Ramos (cell line): ENCODE results near the gene MPDZ.

Experiments used
- in situ Hi-C: fragments of 300-500 bp; cut with MboI; formaldehyde crosslinking; loops from one replicate; pipeline ENCODE4 v1.14.3; 2022; ENCODE audit warnings: low sequenced_read_pairs; ENCODE audit not compliant: unreplicated experiment

Gene MPDZ, protein sequence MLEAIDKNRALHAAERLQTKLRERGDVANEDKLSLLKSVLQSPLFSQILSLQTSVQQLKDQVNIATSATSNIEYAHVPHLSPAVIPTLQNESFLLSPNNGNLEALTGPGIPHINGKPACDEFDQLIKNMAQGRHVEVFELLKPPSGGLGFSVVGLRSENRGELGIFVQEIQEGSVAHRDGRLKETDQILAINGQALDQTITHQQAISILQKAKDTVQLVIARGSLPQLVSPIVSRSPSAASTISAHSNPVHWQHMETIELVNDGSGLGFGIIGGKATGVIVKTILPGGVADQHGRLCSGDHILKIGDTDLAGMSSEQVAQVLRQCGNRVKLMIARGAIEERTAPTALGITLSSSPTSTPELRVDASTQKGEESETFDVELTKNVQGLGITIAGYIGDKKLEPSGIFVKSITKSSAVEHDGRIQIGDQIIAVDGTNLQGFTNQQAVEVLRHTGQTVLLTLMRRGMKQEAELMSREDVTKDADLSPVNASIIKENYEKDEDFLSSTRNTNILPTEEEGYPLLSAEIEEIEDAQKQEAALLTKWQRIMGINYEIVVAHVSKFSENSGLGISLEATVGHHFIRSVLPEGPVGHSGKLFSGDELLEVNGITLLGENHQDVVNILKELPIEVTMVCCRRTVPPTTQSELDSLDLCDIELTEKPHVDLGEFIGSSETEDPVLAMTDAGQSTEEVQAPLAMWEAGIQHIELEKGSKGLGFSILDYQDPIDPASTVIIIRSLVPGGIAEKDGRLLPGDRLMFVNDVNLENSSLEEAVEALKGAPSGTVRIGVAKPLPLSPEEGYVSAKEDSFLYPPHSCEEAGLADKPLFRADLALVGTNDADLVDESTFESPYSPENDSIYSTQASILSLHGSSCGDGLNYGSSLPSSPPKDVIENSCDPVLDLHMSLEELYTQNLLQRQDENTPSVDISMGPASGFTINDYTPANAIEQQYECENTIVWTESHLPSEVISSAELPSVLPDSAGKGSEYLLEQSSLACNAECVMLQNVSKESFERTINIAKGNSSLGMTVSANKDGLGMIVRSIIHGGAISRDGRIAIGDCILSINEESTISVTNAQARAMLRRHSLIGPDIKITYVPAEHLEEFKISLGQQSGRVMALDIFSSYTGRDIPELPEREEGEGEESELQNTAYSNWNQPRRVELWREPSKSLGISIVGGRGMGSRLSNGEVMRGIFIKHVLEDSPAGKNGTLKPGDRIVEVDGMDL (N-terminal part only)

DNA sequence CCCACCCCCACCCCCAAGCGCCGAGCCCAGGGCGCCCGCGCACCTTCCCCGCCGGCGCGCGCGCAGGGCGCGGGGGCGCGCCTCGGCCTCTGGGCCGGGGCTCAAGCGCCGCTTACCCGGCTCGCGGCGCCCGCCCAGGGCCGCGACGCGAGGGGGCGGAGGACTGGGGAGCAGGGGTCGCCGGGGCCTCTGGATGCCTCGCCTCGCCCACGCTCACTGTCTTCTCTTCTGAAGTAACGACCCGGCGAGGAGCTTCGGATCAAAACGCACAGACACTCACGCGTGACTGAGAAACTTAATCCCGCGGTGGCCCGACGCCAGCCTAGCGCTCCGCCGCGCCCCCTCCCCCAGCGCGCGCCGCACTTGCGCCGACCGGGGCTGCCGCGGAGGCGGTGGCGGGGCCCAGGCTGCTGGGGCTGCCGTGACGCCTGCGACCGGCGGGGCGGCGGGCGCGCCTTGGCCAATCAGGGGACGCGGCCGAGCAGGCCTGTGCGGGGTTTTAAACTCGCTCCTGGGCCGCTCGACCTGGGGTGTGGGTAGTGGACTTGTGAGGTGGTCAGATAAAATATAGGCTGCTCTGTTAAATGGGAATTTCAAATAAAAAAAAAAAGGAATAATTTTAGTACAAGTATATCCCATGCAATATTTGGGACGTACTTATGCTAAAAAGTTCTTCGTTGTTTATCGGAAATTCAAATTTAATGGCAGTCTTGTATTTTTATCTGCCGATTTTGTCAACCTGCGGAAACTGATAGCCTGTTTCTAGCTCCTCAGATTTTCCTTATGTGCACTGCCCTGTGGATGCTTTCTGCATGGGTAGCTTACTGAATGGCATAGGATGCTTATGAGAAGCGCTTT, at the start of gene MPDZ:
Gene MPDZ, minus strand, starts transcription at position 409 of the 858 bp plus-strand sequence. CDS start 29,377 bp downstream, outside the sequence.
- in situ Hi-C loops = no loop called here

DNA sequence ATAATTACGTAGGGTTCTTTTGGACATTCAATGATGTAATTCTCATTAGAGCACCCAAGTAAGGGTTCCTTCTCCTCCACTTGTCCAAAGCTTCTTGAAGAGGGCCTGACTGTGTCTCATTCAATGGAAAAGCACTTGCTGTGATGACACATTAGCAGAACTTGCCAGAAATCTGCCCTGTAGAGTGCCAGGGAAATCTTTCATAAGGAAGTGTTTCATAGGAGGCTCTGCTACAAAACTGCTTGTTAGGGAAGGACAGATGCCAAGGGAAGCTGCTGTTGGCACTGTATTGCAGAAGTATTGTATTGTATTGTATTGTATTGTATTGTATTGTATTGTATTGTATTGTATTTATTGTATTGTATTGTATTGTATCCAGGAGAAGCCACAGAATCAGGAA, 45.5 kb upstream of the MPDZ start:
- in situ Hi-C loops = no loop called here

DNA sequence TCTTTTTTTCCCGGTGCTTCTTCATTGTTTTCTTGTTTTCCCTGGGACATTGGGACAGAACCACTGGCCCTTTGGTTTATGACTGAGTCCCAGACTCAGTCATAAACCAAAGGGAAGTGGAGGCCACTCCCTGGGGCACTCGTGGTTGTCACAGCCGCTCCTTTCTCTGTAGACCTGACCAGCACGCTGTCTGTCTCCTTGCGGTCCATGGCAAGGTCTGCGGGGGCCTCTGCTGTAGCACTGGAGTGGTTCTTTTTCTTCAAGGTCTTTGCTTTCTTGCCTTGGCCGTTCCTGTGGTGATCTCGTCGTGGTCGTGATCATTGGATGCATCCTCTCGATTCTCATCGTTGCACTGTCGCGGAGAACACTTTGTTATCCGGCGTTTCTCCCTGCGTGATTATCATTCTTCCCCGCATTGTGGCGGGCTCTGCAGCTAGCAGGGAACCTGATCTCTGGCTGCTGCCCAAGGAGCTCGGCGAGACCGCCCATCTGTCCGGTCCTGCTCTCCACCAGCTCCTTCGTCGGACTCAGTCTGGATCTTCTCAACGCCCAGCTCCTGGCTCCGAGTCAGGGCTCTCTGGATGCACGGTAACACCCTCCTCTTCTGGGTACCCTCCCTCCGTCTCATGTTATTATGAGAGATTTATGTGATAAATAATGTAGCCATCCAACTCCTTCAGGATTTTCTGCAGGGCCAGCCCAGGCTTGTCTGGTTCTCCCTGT, 43.5 kb upstream of the MPDZ start:
- in situ Hi-C loops = no loop called here

DNA sequence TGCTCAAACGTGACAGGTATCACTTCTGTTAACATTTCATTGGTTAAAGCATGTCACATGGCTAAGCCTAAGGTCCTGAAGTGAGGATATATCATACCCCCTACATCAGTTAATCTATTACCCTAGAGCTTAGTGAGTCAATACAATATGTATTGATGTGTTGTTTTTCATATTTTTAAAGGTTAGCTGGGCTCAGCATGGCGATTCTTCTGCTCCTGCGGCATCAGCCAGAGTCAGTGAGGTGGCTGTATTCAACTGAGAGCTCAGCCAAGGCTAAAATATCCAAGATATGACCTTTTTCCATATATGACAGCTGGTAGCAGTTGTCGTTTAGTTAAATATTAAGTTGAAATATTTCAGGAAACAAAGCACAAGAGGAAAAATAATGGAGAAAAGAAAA, 38.5 kb upstream of the MPDZ start:
- in situ Hi-C loops = no loop called here

DNA sequence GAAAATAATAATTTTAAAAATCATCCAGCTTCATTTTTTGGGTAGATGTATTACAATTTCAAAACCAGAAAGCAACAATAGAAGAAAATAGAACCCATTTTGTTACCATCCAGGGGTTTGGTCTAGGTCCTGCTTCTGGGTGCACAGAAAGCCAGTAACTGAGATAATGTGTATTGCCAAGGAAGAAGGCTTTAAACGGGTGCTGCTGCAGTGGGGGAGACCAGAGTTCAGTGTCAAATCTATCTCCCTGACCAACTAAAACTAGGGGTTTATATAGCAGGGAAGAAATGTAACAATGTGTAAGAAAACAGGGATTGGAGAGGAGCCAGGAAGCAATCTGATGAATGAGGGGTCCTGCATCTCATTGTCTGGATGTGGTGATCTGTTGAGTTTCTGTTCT, 17.5 kb upstream of the MPDZ start:
- in situ Hi-C loops = no loop called here

DNA sequence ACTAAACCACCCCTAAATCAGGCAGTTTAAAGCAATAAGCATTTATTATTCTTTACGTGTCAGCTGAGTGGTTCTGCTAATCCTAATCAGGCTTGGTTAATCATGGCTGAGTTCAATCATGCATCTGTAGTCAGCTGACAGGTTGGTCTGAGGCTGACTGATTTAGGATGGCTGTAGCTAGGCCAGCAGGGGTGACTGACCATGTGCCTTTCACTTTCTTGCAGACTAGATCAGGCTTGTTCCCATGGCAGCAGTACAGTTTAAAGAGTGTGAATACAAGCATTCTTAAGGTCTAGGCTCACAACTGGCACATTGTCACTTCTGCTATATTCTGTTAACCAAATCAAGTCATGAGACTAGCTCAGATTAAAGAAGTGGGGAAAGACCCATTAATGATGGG, 16.1 kb upstream of the MPDZ start:
- in situ Hi-C loops = no loop called here

DNA sequence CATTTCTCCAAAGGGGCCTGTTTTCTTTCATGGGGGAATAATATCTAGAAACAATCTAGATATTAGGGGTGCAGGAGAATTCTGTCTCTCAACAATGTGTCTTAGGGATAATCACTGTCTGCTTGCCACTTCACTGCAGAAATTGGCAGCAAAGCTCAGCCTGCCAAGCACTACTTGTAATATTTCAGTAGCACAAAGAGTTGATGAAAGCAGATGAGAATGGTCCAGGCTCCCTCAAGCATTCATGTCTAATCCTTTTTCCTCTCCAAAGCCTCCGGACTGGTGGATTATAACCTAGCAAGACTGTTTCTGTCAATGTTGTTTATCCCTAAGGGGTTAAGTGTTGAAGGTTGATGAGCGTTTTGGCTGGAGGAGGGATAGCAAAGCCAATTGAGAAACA, 13.3 kb upstream of the MPDZ start:
- in situ Hi-C loops = no loop called here

DNA sequence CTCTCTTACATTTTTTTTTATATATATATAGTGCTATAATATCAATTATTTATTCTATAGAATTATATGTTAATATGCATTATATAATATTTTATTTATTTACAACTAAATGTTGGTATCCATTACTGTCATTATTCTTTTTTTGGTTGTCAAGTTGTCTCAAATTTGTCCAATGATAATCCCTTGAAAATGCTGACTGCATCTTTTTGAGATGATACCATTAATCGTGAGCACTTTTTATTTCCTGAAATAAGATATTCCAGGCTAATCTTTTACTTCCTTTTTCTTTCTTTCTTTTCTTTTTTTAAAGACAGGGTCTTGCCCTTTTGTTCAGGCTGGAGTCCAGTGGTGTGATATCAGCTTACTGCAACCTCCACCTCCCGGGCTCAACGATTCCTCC, 12.7 kb upstream of the MPDZ start:
- in situ Hi-C loops = no loop called here

DNA sequence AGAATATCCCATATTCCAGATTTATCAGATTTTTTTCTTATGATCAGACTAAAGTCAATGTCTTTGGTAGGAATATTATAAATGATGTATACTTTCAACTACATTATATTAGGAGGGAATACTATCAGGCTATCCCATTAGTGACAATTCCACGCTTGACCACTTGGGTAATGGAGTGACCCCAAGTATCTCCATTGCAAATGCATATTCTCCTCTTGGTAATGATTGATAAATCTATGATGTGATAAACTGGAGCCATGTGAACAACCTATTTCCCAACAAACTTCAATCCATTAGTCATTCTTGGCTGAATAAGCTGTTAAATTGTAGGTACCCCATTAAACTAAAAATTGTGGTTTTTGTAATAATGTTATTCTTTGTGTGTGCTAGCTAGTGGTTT, 12.2 kb upstream of the MPDZ start:
- in situ Hi-C loops = no loop called here

DNA sequence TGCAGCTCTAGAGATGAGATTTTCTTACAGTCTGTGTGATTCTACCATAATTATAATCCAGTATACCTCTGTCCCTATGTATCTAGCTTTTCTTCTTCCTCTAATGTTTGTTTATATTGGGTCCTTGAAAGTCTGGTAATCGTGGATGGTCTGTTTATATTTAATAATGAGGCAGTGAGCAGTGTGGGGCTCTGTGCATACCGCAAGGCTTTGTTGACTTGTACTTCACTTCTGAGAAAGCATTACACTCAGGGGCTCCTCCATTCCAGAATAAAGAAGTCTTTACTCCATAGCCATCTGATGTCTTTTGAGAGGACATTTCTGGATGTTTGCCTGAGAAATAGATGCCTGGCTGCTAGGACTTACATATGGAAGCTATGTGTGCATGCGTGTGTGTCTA, 4.5 kb upstream of the MPDZ start:
- in situ Hi-C loops = no loop called here

DNA sequence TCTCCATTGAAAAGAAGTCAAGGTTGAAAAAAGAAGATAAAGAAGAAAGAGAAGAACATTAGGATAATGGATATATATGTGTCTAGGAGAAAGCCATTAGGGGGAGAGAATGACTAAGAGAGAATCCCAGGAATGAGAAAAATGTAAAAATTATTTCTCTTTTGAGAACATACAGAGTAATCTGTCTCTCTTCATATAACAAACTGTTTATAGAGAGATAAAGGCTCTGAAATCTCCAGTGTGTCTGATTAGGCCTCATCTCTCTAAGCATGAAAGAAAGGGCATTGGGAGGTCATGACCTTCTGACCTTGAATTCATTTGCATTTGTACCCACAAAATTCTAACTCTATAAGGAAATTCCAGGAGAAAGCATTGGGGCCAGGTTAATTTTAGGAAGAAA, 3.5 kb upstream of the MPDZ start:
- in situ Hi-C loops = no loop called here

DNA sequence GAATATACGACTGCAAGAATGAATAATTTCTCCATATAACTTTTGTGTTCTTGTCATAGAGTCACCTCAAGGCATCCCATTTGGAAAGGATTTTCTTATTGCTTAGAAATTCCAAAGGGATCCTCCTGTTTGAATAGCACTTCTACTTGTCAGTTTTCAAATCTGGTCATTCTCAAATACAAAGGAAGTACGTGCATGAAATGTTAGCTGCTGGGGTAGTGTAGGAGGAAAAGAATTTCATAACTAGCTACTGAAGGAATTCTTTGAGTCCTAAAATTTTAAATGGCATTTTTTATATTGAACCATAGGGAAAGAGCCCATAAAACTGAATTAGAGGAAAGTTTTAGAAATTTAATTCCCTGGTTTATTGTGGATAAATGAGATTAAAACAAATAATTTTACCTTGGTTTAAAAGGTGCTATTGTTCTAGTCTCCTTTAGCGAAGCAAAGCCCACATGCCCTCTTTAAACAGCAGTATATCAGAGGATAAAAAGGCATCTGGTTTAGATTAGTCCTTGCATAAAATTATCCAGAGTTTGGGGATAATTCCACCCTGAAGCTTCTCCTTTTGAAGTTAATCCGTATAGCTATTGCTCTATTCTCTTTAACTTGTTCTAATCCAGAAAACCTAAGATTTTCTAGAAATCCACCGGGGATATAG, 2.0 kb upstream of the MPDZ start:
- in situ Hi-C loops = no loop called here

DNA sequence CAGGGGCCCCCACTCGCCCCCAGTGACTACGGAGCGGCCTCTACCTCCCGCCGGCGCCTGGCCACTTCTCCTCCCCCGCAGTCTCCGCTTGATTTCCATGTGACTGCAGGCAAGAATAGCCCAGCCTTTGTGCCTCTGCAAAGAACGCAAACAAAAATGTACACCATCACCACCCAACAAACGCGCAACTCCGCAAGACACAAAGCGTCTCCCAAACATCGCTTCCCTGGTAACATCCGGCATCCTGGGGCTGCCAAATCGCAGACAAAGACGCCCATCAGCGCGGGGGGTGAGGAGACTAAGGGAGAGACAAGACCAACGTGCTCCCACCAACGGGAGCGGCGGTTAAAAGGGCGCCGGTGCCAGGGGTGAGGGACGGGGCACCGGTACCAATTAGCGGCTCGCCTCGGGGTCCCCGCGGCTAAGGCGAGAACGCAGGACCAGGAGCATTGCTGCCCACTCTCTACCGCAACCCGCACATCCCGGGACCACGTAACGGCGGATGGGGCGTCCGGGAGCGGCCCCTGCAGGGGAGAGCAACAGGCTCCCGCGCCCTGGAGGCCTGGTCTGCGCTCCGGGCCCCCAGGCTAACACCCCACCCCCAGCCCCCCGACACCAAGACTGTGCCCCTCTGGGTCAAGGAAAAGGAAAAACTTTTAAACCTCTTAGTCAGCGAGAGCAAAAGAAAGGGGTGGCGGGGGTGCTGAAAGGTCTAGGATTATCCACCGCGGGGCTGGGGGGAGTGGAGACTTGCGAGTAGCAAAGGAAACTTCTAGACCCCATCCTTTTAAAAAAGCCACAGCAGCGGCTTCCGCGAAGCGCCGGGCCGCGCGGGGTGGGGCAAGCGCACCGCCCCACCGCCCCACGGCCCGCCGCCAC, 885 bp downstream of the MPDZ start:
- in situ Hi-C loops = no loop called here

DNA sequence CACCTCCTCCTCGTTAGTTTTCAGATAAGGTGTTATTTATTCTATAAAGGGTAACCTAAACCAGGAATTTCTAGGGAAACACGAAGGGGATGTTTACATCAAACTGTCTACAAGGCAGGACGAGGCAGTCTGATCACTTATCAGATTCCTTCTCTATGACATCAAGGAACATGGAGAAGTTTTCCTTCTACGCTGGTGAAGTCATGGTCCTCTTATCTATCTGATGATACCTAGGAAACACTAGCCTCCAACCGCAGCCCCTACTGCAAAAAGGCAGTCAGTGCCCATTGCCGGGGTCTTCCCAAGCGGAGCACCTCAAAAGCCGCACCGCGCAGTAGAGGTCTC, 1.5 kb downstream of the MPDZ start:
- in situ Hi-C loops = no loop called here

DNA sequence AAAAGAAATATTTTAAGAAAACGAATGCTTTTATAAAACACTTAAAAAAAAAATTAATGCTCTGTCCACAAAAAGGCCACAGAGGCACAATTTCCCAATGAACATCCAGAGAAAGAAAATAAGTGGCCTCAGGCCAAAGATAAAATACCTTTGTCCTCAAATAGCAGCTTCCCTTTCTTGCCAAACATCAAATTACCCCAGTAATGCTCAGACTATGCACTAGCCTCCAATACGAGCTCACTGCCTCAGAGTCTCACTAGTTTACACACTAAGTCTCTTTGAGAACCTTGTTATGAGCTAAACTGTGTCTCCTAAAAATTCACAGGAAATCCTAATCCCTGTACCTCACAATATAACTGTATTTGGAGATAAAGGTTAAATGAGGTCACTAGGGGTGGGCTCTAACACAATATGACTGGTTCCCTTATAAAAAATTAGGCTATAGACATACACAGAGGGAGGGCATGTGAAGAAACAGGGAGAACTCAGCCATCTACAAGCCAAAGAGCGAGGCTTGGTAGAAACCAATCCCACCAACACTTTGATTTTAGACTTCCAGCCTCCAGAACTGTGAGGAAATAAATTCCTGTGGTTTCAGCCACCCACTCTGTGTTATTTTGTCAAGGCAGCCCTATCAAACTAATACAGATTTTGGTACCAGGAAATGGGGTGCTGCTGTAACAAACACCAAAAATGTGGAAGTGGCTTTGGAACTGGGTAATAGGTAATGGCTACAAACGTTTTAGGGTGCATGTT, 4.4 kb downstream of the MPDZ start:
- in situ Hi-C loops = no loop called here

DNA sequence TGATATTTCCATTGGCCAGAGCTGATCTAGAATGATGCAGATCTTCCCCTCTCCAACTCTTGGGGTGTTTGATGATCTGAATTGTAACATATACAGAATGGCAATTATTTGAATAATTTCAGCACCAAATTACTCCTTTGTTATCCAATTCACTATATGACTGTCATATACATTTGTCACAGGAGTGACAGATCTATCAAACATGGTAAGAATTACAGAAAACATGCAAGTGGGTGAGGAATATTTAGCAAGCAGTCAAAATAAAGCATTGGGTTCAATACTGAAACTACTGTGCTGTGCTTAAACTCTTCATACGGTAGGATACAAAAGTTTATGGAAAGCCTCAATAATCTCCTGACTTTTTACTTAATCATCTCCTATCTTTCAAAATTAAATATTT, 8.8 kb downstream of the MPDZ start:
- in situ Hi-C loops = no loop called here
